HG02588 (cell line): ENCODE results near the gene CA6.
"Not testable (repeated sequence)": the region's sequence is repeated elsewhere in the genome, so short reads cannot be mapped to it uniquely, and the experiment has no call there.

Source experiments
- ATAC-seq: cut with Tn5 transposase; IDR thresholded peaks from one replicate; pipeline ENCODE4 v1.9.1; 2021; ENCODE audit warnings: mild to moderate bottlenecking, moderate library complexity; ENCODE audit not compliant: unreplicated experiment

CA6 gene

GRCh38 chr1:8926707-8927694, 18.7 kb upstream of the CA6 start:
- no peak for ATAC-seq

- ATAC-seq: no peak
These were observed 15.6 kb upstream of the CA6 start for GRCh38 chr1:8930116-8930515.

- not testable (repeated sequence) for ATAC-seq
These were observed 8.6 kb upstream of the CA6 start for GRCh38 chr1:8937051-8937450.

DNA sequence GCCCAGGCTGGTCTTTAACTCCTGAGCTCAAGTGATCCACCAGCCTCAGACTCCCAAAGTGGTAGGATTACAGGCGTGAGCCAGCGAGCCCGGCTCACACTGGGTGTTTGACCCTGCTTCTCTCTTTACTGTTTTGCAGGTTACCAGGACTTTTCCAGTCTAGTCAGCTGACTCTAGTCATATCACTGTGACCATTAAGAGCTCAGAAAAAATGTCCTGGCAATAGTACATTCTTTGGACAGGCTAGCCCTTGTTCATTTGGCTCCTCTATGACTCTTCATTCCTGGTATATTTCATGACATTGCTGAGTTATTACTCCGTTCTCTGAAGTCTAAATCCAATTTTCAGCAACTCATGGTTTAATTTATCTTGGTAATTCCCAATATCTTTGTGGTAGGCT, 8.0 kb upstream of the CA6 start:
- ATAC-seq: no peak

GRCh38 chr1:8938232-8938999, 7.3 kb upstream of the CA6 start:
- no peak for ATAC-seq

DNA sequence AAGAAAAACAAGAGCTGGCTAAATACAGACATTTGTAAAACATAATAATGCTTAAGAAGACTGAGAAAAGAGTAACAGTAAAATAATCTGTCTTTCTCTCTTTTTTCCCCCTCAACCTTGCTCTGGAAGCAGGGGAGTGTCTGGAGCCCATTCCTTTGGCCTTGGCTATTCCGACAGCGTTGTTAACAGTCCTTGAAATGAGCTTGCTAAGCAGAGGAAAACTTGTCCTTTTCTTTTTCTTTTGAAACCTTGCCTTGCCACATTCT, 6.7 kb upstream of the CA6 start:
- no peak for ATAC-seq

DNA sequence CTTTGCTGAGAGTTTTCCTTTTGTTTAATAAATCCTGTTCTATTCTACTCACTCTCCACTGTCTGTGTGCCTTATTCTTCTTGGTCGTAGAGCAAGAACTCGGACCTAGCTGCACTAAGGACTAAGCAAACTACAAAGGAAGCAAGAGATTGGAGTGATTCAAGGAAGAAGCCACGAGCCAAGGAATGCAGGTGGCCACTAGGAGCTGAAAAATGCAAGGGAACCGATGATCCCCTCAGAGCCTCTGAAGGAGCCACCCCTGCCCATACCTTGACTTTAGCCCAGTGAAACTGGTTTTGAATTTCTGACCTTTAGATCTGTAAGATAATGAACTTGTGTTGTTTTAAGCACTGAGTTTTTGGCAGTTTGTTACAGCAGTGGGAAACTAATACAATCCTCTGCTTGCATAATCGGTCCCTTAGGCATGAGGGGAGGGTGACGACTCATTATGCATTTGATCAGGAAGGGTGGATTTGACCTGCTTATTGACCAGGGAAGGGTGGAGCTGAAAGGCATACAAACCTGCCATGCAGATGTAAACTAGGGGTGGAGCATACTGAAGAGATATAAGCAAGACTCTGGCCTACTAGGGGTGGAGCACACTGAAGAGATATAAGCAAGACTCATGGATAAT, 6.2 kb upstream of the CA6 start:
- no peak for ATAC-seq

GRCh38 chr1:8941906-8942305, 3.8 kb upstream of the CA6 start:
- ATAC-seq: no peak

DNA sequence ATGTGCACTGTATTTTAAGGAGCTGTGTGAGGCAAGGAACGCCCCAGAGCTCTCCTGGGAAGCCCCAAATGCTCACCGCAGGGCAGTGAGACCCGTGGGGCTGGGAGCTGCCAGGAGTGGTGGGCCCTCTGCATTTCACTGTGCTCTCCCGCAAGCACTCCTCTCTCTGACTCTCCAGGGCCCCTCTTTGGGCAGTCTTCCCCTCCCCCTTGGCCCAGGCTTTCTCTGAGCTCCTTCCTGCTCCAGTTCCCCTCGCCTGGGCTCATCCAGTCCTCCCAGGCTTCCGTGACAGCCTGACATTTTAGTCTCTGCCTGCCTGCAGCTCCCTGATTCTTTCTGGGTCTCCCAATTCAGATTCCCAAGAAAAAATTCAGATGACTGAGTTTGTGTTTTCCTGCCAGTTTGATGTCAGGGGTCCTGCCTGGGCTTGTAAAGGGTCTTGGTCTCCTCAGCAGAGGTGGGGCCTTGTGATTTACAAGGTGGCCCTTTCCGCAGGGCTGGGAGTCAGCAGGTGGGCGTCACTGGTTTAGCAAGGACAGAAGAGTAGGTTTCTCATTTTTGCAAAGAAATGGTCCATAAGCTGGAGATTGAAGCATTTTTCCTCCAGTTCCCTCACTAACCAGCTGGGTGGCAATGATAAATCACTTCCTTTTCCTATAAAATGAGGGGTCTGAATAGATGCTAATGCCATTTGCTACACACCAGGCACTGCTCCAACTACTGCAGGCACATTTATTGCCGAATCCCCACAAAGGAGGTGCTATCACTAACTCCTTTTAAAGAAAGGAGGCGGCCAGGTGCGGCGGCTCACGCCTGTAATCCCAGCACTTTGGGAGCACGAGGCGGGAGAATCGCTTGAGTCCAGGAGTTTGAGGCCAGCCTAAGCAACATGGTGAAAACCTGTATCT, 1.9 kb upstream of the CA6 start:
- no peak for ATAC-seq

DNA sequence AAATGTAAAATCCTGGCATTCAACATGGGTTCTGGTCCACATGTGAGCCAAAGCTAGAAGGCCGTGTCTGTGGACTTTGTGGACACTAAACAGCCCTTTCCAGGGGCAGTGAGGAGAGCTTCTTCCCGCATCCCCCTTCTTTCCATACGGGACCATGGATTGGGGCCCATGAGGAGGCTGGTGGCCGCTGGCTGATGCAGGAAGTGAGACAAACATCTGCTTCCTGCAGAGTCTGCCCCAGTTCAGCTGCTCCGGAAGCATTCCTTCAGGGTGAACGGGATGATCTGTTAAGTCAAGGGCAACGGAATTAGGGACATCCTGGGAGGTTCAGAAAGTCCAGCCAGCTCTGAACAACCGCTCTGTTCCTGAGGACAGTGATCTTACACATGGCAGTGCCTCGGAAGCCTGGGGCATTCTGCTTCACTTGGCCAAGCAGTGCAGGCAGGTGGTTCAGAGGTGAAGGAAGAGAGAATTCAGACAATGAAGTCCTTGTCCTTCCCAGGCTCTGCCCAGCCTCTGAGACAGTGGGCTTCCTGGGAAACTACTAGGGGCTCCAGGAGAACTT, 1.5 kb downstream of the CA6 start:
- no peak for ATAC-seq

DNA sequence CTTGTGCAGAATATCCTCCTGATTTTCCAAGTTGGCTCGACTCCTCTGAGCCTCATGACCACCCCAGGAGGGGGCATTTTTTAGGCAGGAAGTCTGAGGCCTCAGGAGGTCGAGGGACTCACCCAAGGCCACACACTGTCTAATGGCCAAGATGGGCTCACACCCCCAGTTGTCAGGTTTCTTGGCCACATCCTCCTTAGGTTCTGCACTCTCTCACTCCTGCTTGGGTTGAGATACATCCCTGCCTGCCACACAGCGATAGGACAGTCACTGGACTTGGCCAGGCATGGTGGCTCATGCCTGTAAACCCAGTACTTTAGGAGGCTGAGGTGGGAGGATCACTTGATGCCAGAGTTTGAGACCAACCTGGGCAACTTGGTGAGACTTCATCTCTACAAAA, 4.6 kb downstream of the CA6 start:
- ATAC-seq: no peak

- ATAC-seq: no peak
These were observed 5.6 kb downstream of the CA6 start for GRCh38 chr1:8951231-8951630.

DNA sequence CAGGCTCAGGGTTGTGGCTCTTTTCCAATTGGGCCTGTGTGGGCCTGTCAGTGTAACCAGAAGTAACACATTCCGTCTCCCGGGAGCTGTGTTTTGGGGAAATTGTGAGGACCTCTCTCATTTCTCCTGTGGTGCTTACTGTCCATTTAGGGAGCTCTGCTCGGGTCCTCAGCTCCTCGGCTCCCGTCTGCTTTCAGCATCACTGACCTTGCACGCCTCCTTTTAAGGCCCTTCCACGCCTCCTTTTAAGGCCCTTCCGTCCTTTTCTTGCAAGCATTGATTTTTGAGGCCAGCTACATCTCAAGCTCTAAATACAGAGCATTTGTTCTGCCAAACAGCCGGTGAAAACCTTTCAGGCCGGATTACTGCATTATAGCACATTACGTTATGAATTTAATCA, 9.7 kb downstream of the CA6 start:
- ATAC-seq: no peak

GRCh38 chr1:8956461-8957349, 11.0 kb downstream of the CA6 start:
- ATAC-seq: no peak

DNA sequence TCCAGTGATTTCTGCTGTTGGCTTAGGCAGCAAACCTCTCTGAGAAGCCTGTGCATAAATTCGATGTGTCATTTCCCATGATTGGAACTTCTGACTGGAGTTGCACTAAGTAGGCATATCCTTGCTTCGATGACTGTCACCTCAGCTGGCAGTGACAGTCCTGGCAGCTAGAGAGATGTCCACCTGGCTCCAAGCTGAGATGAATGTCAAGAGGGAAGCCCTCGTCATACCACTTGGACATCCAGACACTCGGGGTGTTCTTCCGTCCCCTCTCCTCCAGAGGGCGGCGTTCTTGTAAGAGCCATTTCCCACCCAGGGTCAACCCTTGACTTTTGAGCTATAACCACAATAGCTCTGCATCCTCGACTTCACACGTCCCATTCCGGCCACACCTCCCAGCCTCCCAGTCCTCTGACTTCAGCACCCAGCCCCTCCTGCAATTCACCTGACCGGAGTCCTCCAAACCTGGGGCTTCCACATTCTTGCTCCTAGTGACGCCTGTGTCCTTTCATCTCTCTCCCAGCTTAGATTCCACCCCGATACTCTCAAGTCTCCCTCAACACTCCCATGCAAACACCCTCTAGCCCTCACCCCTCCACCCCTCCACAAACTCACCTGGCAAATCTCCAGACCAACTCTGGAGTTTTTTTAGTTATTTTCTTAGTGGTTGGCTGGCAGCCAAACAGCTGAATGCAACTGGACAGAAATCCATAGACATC, 17.3 kb downstream of the CA6 start:
- ATAC-seq: no peak

DNA sequence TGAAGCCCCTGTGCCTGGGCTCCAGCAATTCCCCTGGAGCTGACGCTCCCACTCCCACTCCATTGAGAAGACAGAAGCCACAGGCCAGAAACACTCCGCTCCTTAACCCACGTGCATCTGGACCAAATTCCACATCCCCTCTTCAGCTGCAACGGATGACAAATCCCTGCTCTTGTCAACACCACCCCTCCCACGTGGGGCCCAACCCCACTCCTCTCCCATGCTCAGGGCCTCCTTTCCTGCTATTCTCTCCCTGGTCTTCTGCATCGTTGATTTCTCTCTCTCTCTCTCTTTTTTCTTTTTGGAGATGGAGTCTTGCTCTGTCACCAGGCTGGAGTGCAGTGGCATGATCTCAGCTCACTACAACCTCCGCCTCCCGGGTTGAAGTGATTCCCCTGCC, 18.3 kb downstream of the CA6 start:
- no peak for ATAC-seq

- ATAC-seq: no peak
These were observed 19.6 kb downstream of the CA6 start for GRCh38 chr1:8965121-8965820.

DNA sequence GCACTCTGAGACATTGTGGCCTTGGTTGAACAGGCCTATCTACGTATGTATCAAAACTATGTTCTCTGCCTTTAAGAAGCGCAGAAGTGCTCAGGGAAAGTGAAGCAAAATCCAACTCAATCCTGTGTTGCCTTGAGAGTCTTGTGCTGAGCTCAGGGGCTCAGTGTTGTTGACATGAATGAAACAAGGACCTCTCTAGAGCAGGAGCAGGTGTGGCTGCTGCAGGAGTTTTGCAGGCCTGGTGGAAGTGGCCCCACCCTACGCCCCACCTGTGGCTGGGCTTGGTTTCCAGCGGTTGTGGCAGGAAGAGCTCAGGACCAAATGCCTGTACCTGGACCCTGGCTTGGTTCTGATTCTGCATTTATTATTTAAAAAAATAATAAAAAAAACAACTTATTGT, 20.9 kb downstream of the CA6 start:
- ATAC-seq: no peak
